SK-N-SH (cell line): ENCODE data around the gene TULP4.

Experiments used
- CTCF ChIP-seq: fragments of 200-600 bp; sonication (generic); IDR thresholded peaks from 2 replicates; pipeline ENCODE4 v1.6.1; 2017; ENCODE audit warnings: antibody characterized with exemption, mild to moderate bottlenecking, moderate library complexity
- FOSL2 ChIP-seq: IDR thresholded peaks from 2 replicates; pipeline ENCODE4 v1.4.0; 2012; ENCODE audit warnings: low read depth, mild to moderate bottlenecking, moderate library complexity, borderline replicate concordance
- IRF3 ChIP-seq: fragments of 150-350 bp; IDR thresholded peaks from 2 replicates; pipeline ENCODE4 v1.6.1; 2016; ENCODE audit warnings: mild to moderate bottlenecking, low read depth, low read length
- TAF1 ChIP-seq: IDR thresholded peaks from 2 replicates; pipeline ENCODE4 v1.6.1; 2012; ENCODE audit warnings: low read depth, mild to moderate bottlenecking, low read length, moderate library complexity, borderline replicate concordance
- ZBTB33 ChIP-seq: IDR thresholded peaks from 2 replicates; pipeline ENCODE4 v1.4.0; 2012; ENCODE audit warnings: low read depth, borderline replicate concordance

GRCh38 chr6:158410784-158411183, 98.5 kb downstream of the TULP4 start:
- TF ChIP-seq CTCF (no peak), TAF1 (no peak), ZBTB33 (no peak), FOSL2 (no peak), IRF3 (no peak)
